Rectal smooth muscle tissue (tissue), 1 donor: ENCODE data around the gene PLOD2.
A peak's percentile ranks its signal among the peaks of the same experiment; 100 is the strongest.

Experiments used
- H3K27ac ChIP-seq: one replicate; pipeline ENCODE4 v1.7.0; 2013; ENCODE audit warnings: low read depth, low read length, inconsistent platforms
- H3K27me3 ChIP-seq: one replicate; pipeline ENCODE4 v1.7.0; 2013; ENCODE audit warnings: low read length; ENCODE audit not compliant: control insufficient read depth, insufficient read depth
- H3K36me3 ChIP-seq: one replicate; pipeline ENCODE4 v1.7.0; 2013; ENCODE audit warnings: low read length; ENCODE audit not compliant: control insufficient read depth, insufficient read depth
- H3K4me1 ChIP-seq: one replicate; pipeline ENCODE4 v1.7.0; 2013; ENCODE audit warnings: low read length; ENCODE audit not compliant: control insufficient read depth, insufficient read depth
- H3K4me3 ChIP-seq: one replicate; pipeline ENCODE4 v1.7.0; 2013; ENCODE audit warnings: low read length
- H3K9ac ChIP-seq: one replicate; pipeline ENCODE4 v1.7.0; 2013; ENCODE audit warnings: low read length

PLOD2 gene

DNA sequence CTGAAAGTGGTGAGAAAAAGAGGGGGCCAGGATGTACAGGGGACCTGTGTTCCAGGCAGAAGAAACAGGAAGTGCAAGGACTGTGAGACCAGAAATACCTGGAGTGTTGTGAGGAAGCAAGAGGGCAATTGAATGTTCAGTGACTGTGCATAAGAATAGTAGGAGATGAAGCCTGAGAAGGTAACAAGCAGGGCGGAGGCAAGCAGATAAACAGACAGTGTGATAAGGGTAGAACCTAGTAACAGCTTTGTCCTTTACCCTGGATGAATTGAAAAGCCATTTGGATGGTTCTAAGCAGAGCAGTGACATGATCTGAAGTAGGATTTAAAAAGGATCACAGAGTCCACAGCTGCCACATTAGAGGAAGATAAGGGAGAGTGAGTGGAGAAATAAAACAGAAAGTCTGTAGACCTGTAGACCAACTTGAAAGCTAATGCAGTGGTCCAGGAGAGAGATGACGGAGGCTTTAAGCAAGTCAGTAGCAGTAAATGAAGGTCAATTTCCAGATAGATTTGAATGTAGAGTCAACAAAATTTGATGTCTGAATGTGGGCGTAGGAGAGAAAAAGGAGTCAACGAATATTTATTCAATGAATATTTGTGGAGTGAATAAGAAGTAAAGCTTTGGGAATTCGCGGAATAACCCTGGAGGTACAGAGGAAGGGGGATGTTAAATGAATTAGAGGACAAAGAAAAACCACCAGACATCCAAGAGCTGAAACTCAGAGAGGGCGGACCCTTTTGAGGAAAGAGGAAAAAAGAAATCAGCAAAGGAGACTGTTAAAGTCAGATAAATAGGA, 4.2 kb upstream of the PLOD2 start:
- no peak overlapping the region for H3K27ac ChIP-seq

DNA sequence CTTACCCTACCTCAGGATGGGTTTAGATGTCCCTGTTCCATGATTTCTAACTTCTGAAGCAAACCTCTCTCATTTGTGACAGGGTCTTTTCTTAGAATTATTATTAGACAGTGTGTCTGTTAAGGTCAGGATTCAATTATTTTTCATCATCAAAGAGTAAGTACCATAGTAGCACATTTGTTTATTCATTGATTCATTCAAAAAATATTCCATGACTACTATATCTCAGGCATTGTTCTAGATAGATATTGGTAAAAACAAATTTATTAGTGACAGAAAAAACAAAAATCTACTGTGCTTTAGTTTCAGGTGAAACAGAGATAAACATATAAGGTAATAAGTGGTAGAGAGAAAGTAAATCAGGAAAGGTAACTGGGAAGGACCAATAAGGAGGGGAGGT, 3.5 kb upstream of the PLOD2 start:
- Histone ChIP-seq H3K4me1 (peaks cover 20% of the 10 kb centered on the region), H3K4me3 (no peak overlapping the region), H3K27ac (no peak overlapping the region), H3K27me3 (no peaks in the 10 kb centered on the region), H3K36me3 (no peaks in the 10 kb centered on the region), H3K9ac (no peak overlapping the region)

More for the DNA sequence above, 4.2 kb upstream of the PLOD2 start:
- Histone ChIP-seq H3K4me1 (peaks cover 20% of the 10 kb centered on the region), H3K4me3 (no peak overlapping the region), H3K27me3 (no peaks in the 10 kb centered on the region), H3K9ac (no peak overlapping the region), H3K36me3 (no peaks in the 10 kb centered on the region)

DNA sequence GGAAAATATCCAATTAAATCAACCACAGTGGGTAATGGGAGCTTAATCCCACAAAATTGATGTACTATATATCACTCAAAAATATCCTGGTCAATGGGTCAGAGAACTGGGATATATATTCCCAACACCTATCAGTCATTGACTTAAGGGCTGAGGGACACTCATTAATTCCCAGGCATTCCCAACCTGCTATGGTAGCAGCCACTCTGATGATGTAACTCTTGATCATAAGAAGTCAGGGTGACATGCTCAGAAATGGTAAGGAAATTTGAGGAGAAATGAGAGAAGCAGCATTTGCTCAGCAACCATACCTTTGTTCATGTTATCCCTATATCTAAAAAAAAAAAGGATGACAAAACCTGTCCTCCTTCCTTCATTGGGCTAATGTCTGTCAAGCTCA, 3.1 kb upstream of the PLOD2 start:
- H3K4me1 ChIP-seq, result peaks cover 20% of the 10 kb centered on the region
- H3K4me3 ChIP-seq, result no peak overlapping the region
- H3K27ac ChIP-seq, result no peak overlapping the region
- no peaks in the 10 kb centered on the region for H3K36me3 ChIP-seq
- H3K9ac ChIP-seq, result no peak overlapping the region
- H3K27me3 ChIP-seq, result no peaks in the 10 kb centered on the region

DNA sequence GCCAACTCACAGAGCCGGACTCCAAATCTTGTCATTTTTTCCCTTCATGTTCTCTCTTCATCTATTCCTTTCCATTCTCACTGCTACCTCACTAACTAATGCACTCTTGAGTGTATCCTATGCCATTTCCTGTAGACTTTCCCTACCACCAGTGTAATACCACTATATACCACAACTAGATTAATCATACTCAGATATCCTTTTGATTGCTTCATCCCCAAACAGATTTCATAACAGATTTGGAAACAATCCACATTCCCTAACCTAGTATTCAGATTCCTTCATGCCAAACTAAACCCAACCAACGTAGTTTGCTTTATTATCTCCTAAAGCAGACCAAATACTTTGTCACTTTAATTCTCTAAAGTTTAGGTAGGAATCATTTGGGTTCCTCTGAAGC, 2.6 kb upstream of the PLOD2 start:
- Histone ChIP-seq H3K27me3 (no peaks in the 10 kb centered on the region), H3K27ac (no peak overlapping the region), H3K36me3 (no peaks in the 10 kb centered on the region), H3K4me3 (no peak overlapping the region), H3K9ac (no peak overlapping the region), H3K4me1 (peaks cover 20% of the 10 kb centered on the region)

DNA sequence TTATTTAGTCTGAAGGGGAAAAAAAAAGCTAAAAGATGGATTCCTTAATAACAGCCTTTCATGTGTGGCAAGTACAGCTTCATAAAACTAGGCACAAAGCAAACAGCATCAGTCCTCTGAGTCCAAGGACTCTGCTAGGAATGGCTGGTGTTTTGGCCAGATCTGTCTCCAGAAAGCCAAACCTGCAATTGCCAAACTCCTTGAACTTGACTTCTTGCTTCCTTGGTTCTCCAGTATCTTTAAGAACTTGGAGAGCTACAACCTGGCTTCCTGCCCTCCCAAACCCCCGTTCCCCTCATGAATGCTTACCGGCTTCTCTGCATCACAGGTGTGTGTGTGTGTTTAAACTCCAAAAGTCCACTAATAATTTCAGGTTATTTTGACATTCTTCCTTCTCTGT, 1.6 kb upstream of the PLOD2 start:
- no peaks in the 10 kb centered on the region for H3K27me3 ChIP-seq
- peak overlapping the region; percentile 94 for H3K27ac ChIP-seq
- H3K36me3 ChIP-seq, result no peaks in the 10 kb centered on the region
- no peak overlapping the region for H3K9ac ChIP-seq
- peaks cover 21% of the 10 kb centered on the region for H3K4me1 ChIP-seq
- H3K4me3 ChIP-seq, result no peak overlapping the region

DNA sequence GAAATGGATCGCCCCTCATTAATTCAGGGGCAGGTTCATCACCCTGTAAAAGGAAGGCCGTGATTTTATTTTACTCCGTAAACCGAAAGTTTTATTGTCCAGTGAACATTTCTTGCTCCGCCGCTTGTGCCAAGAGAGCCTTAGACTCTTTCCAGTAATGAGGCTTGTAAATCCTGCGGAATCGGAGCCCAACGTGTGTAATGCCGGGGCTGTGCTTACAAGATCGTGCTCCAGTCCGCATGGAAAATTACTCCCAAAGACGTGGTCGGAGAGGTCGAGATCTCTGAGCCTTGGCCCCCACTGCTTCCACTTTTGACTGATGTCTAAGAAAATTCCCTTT, 649 bp upstream of the PLOD2 start:
- Histone ChIP-seq H3K27me3 (no peaks in the 10 kb centered on the region), H3K4me3 (peak overlapping the region; percentile 86), H3K9ac (peak overlapping the region; percentile 84), H3K36me3 (no peaks in the 10 kb centered on the region), H3K4me1 (peaks cover 26% of the 10 kb centered on the region), H3K27ac (peak overlapping the region; percentile 94)

DNA sequence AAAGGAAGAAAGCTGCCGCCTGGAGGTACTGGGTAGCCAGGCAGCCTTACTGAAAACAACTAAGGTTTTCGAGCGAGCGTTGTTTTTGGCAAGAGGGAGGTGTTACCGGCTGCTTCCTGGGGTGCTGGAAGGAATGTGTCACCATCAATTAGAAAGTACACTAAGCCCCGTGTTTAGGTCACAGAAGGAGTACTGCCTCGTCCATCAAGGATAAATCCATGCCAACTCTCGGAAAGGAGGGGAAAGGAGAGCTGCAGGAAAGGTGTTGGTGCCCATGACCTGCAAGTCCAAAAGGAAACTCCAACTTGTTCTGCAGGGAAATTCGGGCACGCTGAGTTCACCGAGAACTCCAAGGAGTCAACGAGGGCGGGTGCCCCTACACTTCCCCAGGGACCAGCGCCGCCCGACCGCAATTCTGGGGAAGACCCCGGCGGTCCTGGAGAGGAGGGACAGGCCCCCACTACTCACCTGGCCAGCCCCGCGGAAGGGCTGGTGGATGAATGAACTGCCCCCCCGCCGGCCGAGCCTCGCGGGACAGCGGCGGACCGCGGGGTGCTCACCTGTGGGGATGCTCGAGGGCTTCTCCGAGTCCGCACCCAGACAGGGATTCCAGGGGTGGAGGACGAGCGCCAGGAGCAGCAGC, 542 bp downstream of the PLOD2 start:
- no peaks in the 10 kb centered on the region for H3K36me3 ChIP-seq
- H3K27me3 ChIP-seq, result no peaks in the 10 kb centered on the region
- H3K4me1 ChIP-seq, result peaks cover 21% of the 10 kb centered on the region
- peak overlapping the region; percentile 84 for H3K9ac ChIP-seq
- H3K27ac ChIP-seq, result peak overlapping the region; percentile 94
- H3K4me3 ChIP-seq, result peak overlapping the region; percentile 86

DNA sequence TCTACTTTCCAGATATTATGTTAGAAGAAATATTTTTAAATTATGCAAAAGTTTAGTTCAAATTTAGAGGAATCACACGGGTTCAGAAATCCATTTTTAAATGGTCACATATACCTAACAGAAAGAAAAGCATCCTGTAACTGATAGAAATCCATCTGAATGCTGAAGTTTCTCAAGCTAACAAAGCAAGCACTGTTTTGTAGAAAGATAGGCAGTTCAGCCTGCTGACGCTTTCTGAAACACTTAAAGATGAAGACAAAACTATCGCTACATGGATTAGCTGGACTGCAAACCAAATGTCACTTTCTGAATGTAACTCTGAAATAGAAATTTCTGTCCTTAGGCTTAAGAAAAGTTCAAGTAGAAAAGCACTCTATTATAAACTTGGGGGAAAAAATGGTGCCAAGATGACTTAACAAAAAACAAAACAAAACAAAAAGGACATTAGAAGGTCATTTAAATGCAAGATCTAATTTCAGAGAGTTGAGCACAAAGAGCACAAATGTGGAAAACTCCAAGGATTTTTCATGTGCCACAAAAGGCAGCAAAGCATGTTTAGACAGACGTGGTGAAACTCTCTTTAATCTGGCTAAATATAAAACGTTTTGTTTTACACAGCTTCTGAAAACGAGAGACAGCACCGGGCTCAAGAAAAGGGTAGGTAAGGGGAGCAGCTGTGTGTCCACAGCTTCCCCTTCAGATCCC, 1.2 kb downstream of the PLOD2 start:
- H3K27me3 ChIP-seq, result no peaks in the 10 kb centered on the region
- no peak overlapping the region for H3K9ac ChIP-seq
- H3K4me1 ChIP-seq, result peaks cover 18% of the 10 kb centered on the region
- peak overlapping the region; percentile 86 for H3K4me3 ChIP-seq
- H3K36me3 ChIP-seq, result no peaks in the 10 kb centered on the region
- peak overlapping the region; percentile 94 for H3K27ac ChIP-seq

DNA sequence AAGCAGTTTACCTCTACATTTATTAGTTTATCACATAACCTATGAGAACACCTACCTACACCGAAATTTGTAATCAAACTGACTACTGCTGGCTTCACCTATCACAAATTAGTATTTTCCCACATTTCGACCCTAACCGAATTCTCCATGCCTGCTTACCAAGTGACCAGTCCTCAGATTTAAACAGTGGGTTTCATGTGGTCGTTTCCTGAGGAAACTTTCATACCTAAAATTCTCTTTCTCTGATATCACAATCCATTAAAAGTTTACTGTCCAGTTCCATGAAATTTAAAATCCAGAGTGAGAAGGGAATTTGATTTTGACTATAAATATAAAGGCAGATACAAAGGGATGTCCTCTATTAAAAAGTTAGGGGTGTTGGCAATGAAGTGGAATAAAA, 1.9 kb downstream of the PLOD2 start:
- Histone ChIP-seq H3K27me3 (no peaks in the 10 kb centered on the region), H3K27ac (peak overlapping the region; percentile 94), H3K4me1 (peaks cover 18% of the 10 kb centered on the region), H3K4me3 (peak overlapping the region; percentile 86), H3K9ac (no peak overlapping the region), H3K36me3 (no peaks in the 10 kb centered on the region)

DNA sequence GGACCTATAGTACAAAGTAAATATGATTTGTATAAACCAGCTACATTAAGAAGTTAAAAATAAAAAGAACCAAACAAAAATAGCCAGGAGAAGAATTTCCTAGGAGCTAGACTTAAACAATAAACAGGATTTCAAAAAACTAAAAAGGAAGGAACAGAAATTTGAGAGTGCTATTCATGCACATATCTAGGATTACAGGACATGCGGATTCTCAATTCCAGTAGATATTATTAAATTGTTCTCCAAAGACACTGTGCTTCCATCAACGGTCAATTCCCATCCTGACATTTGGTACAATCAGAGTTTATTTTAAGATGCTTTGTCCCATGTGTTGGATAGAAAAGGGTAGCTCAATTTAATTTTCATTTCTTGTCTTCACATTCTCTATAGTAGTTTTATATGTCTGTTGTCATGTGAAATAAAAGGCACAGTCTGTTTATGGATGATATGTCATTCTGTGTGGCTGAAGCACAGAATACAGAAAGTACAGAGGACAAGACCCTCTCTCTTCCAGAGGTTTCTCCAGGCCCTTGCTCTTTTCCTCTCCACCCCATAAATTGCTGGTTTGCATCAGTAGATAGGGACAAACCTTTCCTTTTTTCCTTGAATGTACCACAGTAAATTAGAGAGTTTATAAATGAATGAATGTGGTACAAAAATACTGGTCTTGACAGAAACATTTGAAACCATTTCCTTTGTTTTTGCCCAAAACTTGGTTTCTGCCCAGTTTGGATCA, 3.5 kb downstream of the PLOD2 start:
- H3K36me3 ChIP-seq, result no peaks in the 10 kb centered on the region
- H3K27ac ChIP-seq, result peak overlapping the region; percentile 29
- H3K9ac ChIP-seq, result no peak overlapping the region
- H3K27me3 ChIP-seq, result no peaks in the 10 kb centered on the region
- H3K4me3 ChIP-seq, result no peak overlapping the region
- peaks cover 24% of the 10 kb centered on the region for H3K4me1 ChIP-seq

DNA sequence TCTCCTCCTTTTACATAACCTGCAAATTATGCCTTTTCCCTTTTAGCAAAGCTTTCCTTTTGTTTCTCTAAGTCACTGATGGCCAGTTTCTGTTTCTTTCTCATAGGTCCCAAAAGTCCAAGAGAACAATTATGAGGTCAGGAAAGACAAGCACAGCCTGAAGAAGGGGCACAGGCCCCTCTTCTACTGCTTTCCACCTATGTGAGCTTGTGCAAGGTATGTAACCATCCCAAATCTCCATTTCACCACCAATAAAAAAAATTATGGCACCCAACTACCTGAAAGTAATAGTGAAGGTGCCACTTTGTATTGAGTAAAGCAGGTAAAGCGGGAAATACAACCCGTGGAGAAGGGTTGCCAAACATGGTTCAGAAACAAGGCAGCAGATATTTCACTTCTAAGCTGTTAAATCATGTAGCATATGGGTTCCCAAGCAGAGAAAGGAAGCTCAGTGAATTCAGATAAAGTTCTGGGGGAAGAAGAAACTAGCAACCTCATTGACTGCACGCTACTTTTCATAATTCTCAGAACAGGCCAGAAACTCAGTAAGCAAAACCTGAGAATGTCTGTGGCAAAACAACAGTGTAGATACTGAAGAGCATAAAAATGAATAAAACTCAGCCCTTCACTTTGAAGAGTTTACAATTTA, 4.2 kb downstream of the PLOD2 start:
- no peak overlapping the region for H3K9ac ChIP-seq
- no peaks in the 10 kb centered on the region for H3K36me3 ChIP-seq
- peak overlapping the region; percentile 70 for H3K27ac ChIP-seq
- peaks cover 19% of the 10 kb centered on the region for H3K4me1 ChIP-seq
- peak overlapping the region; percentile 32 for H3K4me3 ChIP-seq
- no peaks in the 10 kb centered on the region for H3K27me3 ChIP-seq

DNA sequence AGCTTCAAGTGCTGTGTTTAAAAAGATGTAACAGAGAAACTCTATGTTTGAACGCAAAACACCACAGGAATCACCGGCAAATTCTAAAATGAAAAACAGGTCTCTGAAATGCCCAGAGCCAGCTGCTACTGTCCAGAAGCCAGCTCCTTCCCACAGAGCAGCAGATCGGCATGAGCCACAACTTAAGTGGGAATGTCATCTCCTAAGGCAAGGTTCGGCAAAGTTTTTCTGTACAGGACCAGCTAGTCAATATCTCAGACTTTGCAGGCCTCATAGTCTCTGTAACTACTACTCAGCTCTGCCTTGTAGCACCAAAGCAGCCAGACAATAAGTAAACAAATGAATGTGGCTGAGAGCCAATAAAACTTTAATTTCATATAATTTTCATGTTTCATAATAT, 4.9 kb downstream of the PLOD2 start:
- peaks cover 19% of the 10 kb centered on the region for H3K4me1 ChIP-seq
- no peak overlapping the region for H3K9ac ChIP-seq
- H3K27ac ChIP-seq, result peak overlapping the region; percentile 70
- H3K4me3 ChIP-seq, result peak overlapping the region; percentile 32
- no peaks in the 10 kb centered on the region for H3K27me3 ChIP-seq
- H3K36me3 ChIP-seq, result no peaks in the 10 kb centered on the region
